Brain pericyte (primary cell): ENCODE data around the gene LCE3B.

ENCODE experiments used
- DNase-seq: peaks from one replicate; pipeline ENCODE4 v3.0.0-alpha.2; 2012; ENCODE audit warnings: low read depth, low spot score

LCE3B gene

DNA sequence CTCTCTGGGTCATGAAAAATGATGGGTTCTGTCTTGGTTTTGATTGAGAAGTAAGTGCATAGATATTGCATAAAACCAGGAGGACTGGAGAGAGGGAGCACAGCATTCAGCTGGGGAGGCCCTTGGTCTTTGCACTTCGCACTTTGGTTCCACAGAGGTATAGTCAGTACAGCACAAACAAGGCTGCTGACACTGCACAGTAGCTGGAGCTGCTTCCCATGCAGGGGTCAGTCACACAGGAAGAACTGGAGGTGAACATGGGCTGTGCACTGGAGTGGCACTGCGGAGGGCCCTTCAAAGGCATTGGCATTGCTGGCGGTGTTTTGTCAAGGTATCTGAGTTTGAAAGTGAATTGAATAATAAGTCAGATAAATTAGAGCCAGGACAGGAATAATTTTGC is 45.0 kb downstream of the LCE3B start:
- DNase-seq = no peak

DNA sequence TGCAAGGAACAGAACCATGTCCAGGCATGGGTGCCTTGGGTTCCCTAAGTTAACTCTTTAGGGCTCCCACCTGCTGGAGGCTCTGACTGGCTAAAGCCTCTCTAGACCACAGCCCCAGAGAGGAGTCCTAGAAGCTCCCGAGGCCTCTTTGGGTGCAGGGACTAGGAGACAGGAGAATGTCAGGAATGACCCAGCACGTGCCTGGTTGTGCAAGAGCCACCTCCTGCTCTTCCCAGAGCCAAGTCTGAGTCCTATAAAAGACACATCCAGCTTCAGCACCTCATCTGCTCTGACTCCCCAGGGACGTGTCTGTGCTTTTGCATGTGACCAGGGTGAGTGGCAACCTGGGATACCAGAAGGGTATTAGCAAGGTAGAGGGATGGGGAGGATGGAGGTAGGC is 49.5 kb downstream of the LCE3B start, which contains the start of gene LCE2D:
LCE2D (plus strand) TSS at position 283 of the 400 bp plus-strand sequence. CDS start 726 bp downstream, outside the sequence.
- no peak for DNase-seq
